A549 (cell line): ENCODE data around the gene KIF3A. TPM values are rescaled to one million over a fixed set of nuclear protein-coding genes. Genes with fewer than 3 reads are reported as not detected.

Experiments used
- ATAC-seq, 2 experiments: fragments of 200-7000 bp in 1 of 2; fragments of >200 bp in 1 of 2; cut with Nextera tagmentation in 1 of 2; cut with Tn5 transposase in 1 of 2; 3 replicates each; pipeline versions ENCODE4 v1.8.0 to v1.9.1; 2018 to 2020; ENCODE audit warnings: mild to moderate bottlenecking in 1 of 2, moderate library complexity in 1 of 2
- CTCF ChIA-PET: fragments of 300-600 bp; sonication (Branson Sonifier 250); formaldehyde crosslinking; extraction: SDS; loops from one replicate; lab custom pipeline; 2021; ENCODE audit warnings: antibody characterized with exemption, inconsistent platforms; lab: Yijun Ruan, JAX
- POLR2A ChIA-PET: fragments of 350-600 bp; formaldehyde crosslinking; extraction: SDS; loops from one replicate; lab custom pipeline; 2021; ENCODE audit warnings: antibody characterized with exemption, inconsistent platforms; lab: Yijun Ruan, JAX
- DNase-seq, 2 experiments: peaks; one replicate each; pipeline versions ENCODE4 v3.0.0 to v3.0.0-alpha.2; 2011 to 2016; ENCODE audit warnings: low read depth in 1 of 2, low spot score in 1 of 2
- FAIRE-seq: peaks from 2 replicates; lab custom pipeline; 2011; peaks lifted over from hg19 to GRCh38; lab: Jason Lieb, UNC
- H3K27ac ChIP-seq, 2 experiments: fragments of >200 bp; sonication (Bioruptor Twin); formaldehyde crosslinking; 3 replicates each; pipeline ENCODE4 v1.5.1; 2016 to 2017
- H3K4me1 ChIP-seq: fragments of >200 bp; sonication (Bioruptor Twin); formaldehyde crosslinking; 3 replicates; pipeline ENCODE4 v1.6.1; 2016
- H3K4me2 ChIP-seq: fragments of >200 bp; sonication (Bioruptor Twin); formaldehyde crosslinking; 3 replicates; pipeline ENCODE4 v1.6.1; 2016
- H3K4me3 ChIP-seq: fragments of >200 bp; sonication (Bioruptor Twin); formaldehyde crosslinking; 3 replicates; pipeline ENCODE4 v1.5.1; 2016
- H3K9me3 ChIP-seq: fragments of >200 bp; sonication (Bioruptor Twin); formaldehyde crosslinking; 3 replicates; pipeline ENCODE4 v1.6.1; 2016
- BCL3 ChIP-seq: fragments of >200 bp; sonication (Bioruptor Twin); formaldehyde crosslinking; IDR thresholded peaks from 3 replicates; pipeline ENCODE4 v1.6.1; 2016
- CBX8 ChIP-seq: fragments of 200-600 bp; sonication (generic); IDR thresholded peaks from 2 replicates; pipeline ENCODE4 v1.6.1; 2016
- E2F6 ChIP-seq: IDR thresholded peaks from 2 replicates; pipeline ENCODE4 v1.6.1; 2012; ENCODE audit warnings: low read depth, borderline replicate concordance
- EHF ChIP-seq: fragments of 250-450 bp; sonication (Bioruptor Pico); IDR thresholded peaks from 2 replicates; pipeline ENCODE4 v1.5.0; 2020; ENCODE audit warnings: mild to moderate bottlenecking
- ESRRA ChIP-seq: fragments of 150-350 bp; IDR thresholded peaks from 2 replicates; pipeline ENCODE4 v1.6.1; 2014; ENCODE audit warnings: mild to moderate bottlenecking, low read length, borderline replicate concordance
- HEYL ChIP-seq: fragments of 250-450 bp; sonication (Bioruptor Pico); IDR thresholded peaks from 2 replicates; pipeline ENCODE4 v1.8.0; 2021; ENCODE audit warnings: mild to moderate bottlenecking, moderate library complexity
- JUNB ChIP-seq: fragments of >200 bp; sonication (Bioruptor Twin); formaldehyde crosslinking; IDR thresholded peaks from 2 replicates; pipeline ENCODE4 v1.6.1; 2016
- KDM1A ChIP-seq: fragments of 200-600 bp; sonication (generic); IDR thresholded peaks from 2 replicates; pipeline ENCODE4 v1.6.1; 2016; ENCODE audit warnings: low read depth, mild to moderate bottlenecking
- KDM5A ChIP-seq: fragments of 200-600 bp; sonication (generic); IDR thresholded peaks from 2 replicates; pipeline ENCODE4 v1.6.1; 2016; ENCODE audit warnings: antibody characterized with exemption, mild to moderate bottlenecking
- MAFK ChIP-seq: fragments of 450-650 bp; IDR thresholded peaks from 2 replicates; pipeline ENCODE4 v1.6.1; 2014; ENCODE audit not compliant: partially characterized antibody
- NFE2L2 ChIP-seq: fragments of 150-350 bp; conservative IDR thresholded peaks from 2 replicates; pipeline ENCODE4 v1.6.1; 2014; ENCODE audit warnings: low read length
- NPAS2 ChIP-seq: fragments of 250-450 bp; sonication (Bioruptor Pico); IDR thresholded peaks from 2 replicates; pipeline ENCODE4 v1.8.0; 2022; ENCODE audit warnings: mild to moderate bottlenecking, moderate library complexity, borderline replicate concordance
- SREBF2 ChIP-seq: fragments of 450-650 bp; IDR thresholded peaks from 2 replicates; pipeline ENCODE4 v1.6.1; 2014; ENCODE audit warnings: mild to moderate bottlenecking, moderate library complexity
- TFCP2L1 ChIP-seq: fragments of 250-450 bp; sonication (Bioruptor Pico); IDR thresholded peaks from 2 replicates; pipeline ENCODE4 v1.5.0; 2021; ENCODE audit warnings: mild to moderate bottlenecking
- ZC3H11A ChIP-seq: fragments of 450-650 bp; IDR thresholded peaks from 2 replicates; pipeline ENCODE4 v1.6.1; 2014; ENCODE audit warnings: antibody characterized with exemption, mild to moderate bottlenecking
- ZFP36 ChIP-seq: fragments of 450-650 bp; IDR thresholded peaks from 2 replicates; pipeline ENCODE4 v1.6.1; 2014; ENCODE audit warnings: borderline replicate concordance; ENCODE audit not compliant: partially characterized antibody
- ZSCAN20 ChIP-seq: fragments of 250-450 bp; sonication (Bioruptor Pico); IDR thresholded peaks from 2 replicates; pipeline ENCODE4 v1.8.0; 2022; ENCODE audit warnings: mild to moderate bottlenecking, moderate library complexity
- WGBS: methylation state at CpG from one replicate; pipeline ENCODE4 v1.1.6; 2017; ENCODE audit errors: missing lambda C conversion rate; 5-methylcytosine and 5-hydroxymethylcytosine counted together
- polyA plus RNA-seq, 4 experiments: library from polyadenylated mRNA; depleted of rRNA in 3 of 4; stranded (reverse); fragments of >200 nt; fragmentation: RNase III in 1 of 4; extraction: RNeasy Plus Mini Kit Qiagen cat#74134 plus additional on column Dnase treatment in 1 of 4; gene quantifications; 2 replicates in 3 of 4; 3 replicates in 1 of 4; pipeline ENCODE4 v1.2.3, GENCODE V29; 2011 to 2017

The KIF3A gene
- polyA plus RNA-seq, 2 of the 4 experiments (the other 2 are of a cell fraction): 12.8 to 20.5 TPM

- TF ChIP-seq ZSCAN20: no peak
Measured at GRCh38 chr5:132686193-132686592, 51.2 kb downstream of the KIF3A start (continued).

- WGBS: 86% methylated on average over 12 of the region's 12 CpGs
- TF ChIP-seq TFCP2L1 (CRISPR knock-in tag) (no peak), MAFK (no peak), ZFP36 (no peak), EHF (CRISPR knock-in tag) (no peak), E2F6 (no peak), JUNB (no peak)
- ChIA-PET CTCF (interaction anchor here (1.0 to 1.8 kb wide), 3 partner anchors 9 to 299 kb away, joined by 3 to 4 read pairs (median 4); no protein-coding TSS in a partner anchor), POLR2A (no interaction called here)
- no peaks in the 10 kb centered on the region for H3K4me1 ChIP-seq
- ATAC-seq (no peak), FAIRE-seq (no peak), DNase-seq (no peak)
- no peaks in the 10 kb centered on the region for H3K9me3 ChIP-seq
- no peak overlapping the region for H3K27ac ChIP-seq
- H3K4me2 ChIP-seq: no peak overlapping the region
- no peak overlapping the region for H3K4me3 ChIP-seq
Measured at GRCh38 chr5:132684922-132685720, 52.2 kb downstream of the KIF3A start.

- no peak overlapping the region for H3K4me3 ChIP-seq
- no peak for FAIRE-seq
- WGBS: 83% methylated on average over 6 of the region's 6 CpGs
- no peaks in the 10 kb centered on the region for H3K9me3 ChIP-seq
- POLR2A ChIA-PET: no interaction called here
- no peak overlapping the region for H3K4me2 ChIP-seq
- CTCF ChIA-PET: interaction anchor here (1.0 to 1.8 kb wide), 2 partner anchors 158 to 298 kb away, joined by 4 read pairs; no protein-coding TSS in a partner anchor
- no peak for DNase-seq
- H3K4me1 ChIP-seq: no peaks in the 10 kb centered on the region
- H3K27ac ChIP-seq: no peak overlapping the region
- no peak for ATAC-seq
- no peak for TF ChIP-seq KDM5A
- no peak for TF ChIP-seq SREBF2
- TF ChIP-seq JUNB: no peak
- no peak for TF ChIP-seq BCL3
- TF ChIP-seq NPAS2 (CRISPR knock-in tag): no peak
- TF ChIP-seq TFCP2L1 (CRISPR knock-in tag): no peak
- TF ChIP-seq CBX8: no peak
- TF ChIP-seq KDM1A: no peak
- no peak for TF ChIP-seq HEYL
- no peak for TF ChIP-seq NFE2L2
- no peak for TF ChIP-seq ESRRA
- no peak for TF ChIP-seq ZC3H11A
- TF ChIP-seq, all 56 proteins: peak for 0
Measured at GRCh38 chr5:132684491-132684890, 52.9 kb downstream of the KIF3A start.

GRCh38 chr5:132681983-132682382 lies 55.4 kb downstream of the KIF3A start:
- no peak overlapping the region for H3K4me2 ChIP-seq
- CTCF ChIA-PET: interaction anchor here (0.9 to 1.0 kb wide), 2 partner anchors 29 to 48 kb away, joined by 3 read pairs; no protein-coding TSS in a partner anchor

More at GRCh38 chr5:132681983-132682382, 55.4 kb downstream of the KIF3A start:
- H3K4me3 ChIP-seq: no peak overlapping the region
- no peak for TF ChIP-seq NPAS2 (CRISPR knock-in tag)
- POLR2A ChIA-PET: no interaction called here
- no peak overlapping the region for H3K27ac ChIP-seq
- no peak for ATAC-seq
- WGBS: 85% methylated on average over 3 of the region's 4 CpGs
- no peak for DNase-seq
- H3K4me1 ChIP-seq: peaks cover 12% of the 10 kb centered on the region
- FAIRE-seq: no peak
- H3K9me3 ChIP-seq: no peaks in the 10 kb centered on the region
